Mesenchymal stem cell (in vitro differentiated cells and primary cell): Measurements from ENCODE around the gene NIM1K.
"Not testable (repeated sequence)": the region's sequence is repeated elsewhere in the genome, so short reads cannot be mapped to it uniquely, and the experiment has no call there.

ENCODE experiments used
- DNase-seq: peaks from one replicate; pipeline ENCODE4 v3.0.0-alpha.2; 2013
- H2AFZ ChIP-seq: one replicate; pipeline ENCODE4 v1.6.1; 2013; ENCODE audit warnings: low read depth, mild to moderate bottlenecking, control low read depth, inconsistent platforms, low read length, moderate library complexity
- H2AK5ac ChIP-seq: 2 replicates; pipeline ENCODE4 v1.6.1; 2013; ENCODE audit warnings: low read length, moderate library complexity, mild to moderate bottlenecking, inconsistent platforms; ENCODE audit not compliant: severe bottlenecking
- H2BK120ac ChIP-seq: one replicate; pipeline ENCODE4 v1.6.1; 2013; ENCODE audit warnings: low read depth, mild to moderate bottlenecking, inconsistent platforms, low read length, moderate library complexity
- H2BK12ac ChIP-seq, 2 experiments: one replicate each; pipeline ENCODE4 v1.6.1; 2013; ENCODE audit warnings: inconsistent platforms in 2 of 2, low read length in 2 of 2, mild to moderate bottlenecking in 2 of 2, moderate library complexity in 2 of 2, control low read depth in 1 of 2
- H2BK15ac ChIP-seq: one replicate; pipeline ENCODE4 v1.6.1; 2013; ENCODE audit warnings: mild to moderate bottlenecking, low read depth, inconsistent platforms; ENCODE audit not compliant: poor library complexity, severe bottlenecking
- H2BK5ac ChIP-seq: 2 replicates; pipeline ENCODE4 v1.6.1; 2013; ENCODE audit warnings: low read depth, mild to moderate bottlenecking, low read length, control low read depth, inconsistent platforms; ENCODE audit not compliant: poor library complexity, severe bottlenecking
- H3K14ac ChIP-seq, 2 experiments: one replicate each; pipeline ENCODE4 v1.6.1; 2013; ENCODE audit warnings: inconsistent platforms in 2 of 2, low read length in 2 of 2, control low read depth in 1 of 2, mild to moderate bottlenecking in 1 of 2, moderate library complexity in 1 of 2
- H3K18ac ChIP-seq, 2 experiments: one replicate each; pipeline ENCODE4 v1.6.1; 2013; ENCODE audit warnings: inconsistent platforms in 2 of 2, low read length in 2 of 2, control low read depth in 1 of 2, low read depth in 1 of 2, mild to moderate bottlenecking in 1 of 2
- H3K23ac ChIP-seq, 2 experiments: one replicate each; pipeline ENCODE4 v1.6.1; 2013; ENCODE audit warnings: inconsistent platforms in 2 of 2, low read length in 2 of 2, mild to moderate bottlenecking in 2 of 2, moderate library complexity in 2 of 2, control low read depth in 1 of 2
- H3K27ac ChIP-seq: 2 replicates; pipeline ENCODE4 v1.5.1; 2013; ENCODE audit warnings: mild to moderate bottlenecking, moderate library complexity, low read length, control low read depth, inconsistent platforms; ENCODE audit not compliant: poor library complexity, severe bottlenecking
- H3K27me3 ChIP-seq, 2 experiments: 2 replicates each; pipeline versions ENCODE4 v1.6.1 to v1.7.0; 2013; ENCODE audit warnings: low read length in 2 of 2, mild to moderate bottlenecking in 2 of 2, moderate library complexity in 2 of 2, control low read depth in 1 of 2, inconsistent platforms in 1 of 2; ENCODE audit not compliant: control insufficient read depth in 1 of 2, insufficient read depth in 1 of 2
- H3K36me3 ChIP-seq, 2 experiments: 2 replicates each; pipeline versions ENCODE4 v1.6.1 to v1.7.0; 2013; ENCODE audit warnings: low read length in 2 of 2, control low read depth in 1 of 2, inconsistent platforms in 1 of 2, low read depth in 1 of 2, mild to moderate bottlenecking in 1 of 2; ENCODE audit not compliant: insufficient read depth in 2 of 2, control insufficient read depth in 1 of 2
- H3K4ac ChIP-seq, 2 experiments: one replicate each; pipeline ENCODE4 v1.6.1; 2013; ENCODE audit warnings: inconsistent platforms in 2 of 2, low read length in 2 of 2, mild to moderate bottlenecking in 2 of 2, moderate library complexity in 2 of 2, control low read depth in 1 of 2, low read depth in 1 of 2
- H3K4me1 ChIP-seq: 2 replicates; pipeline ENCODE4 v1.6.1; 2013; ENCODE audit warnings: low read depth, low read length, control low read depth; ENCODE audit not compliant: control insufficient read depth, insufficient read depth
- H3K4me2 ChIP-seq: 2 replicates; pipeline ENCODE4 v1.6.1; 2013; ENCODE audit warnings: low read length, mild to moderate bottlenecking, inconsistent platforms; ENCODE audit not compliant: poor library complexity, severe bottlenecking
- H3K4me3 ChIP-seq, 2 experiments: 2 replicates each; pipeline versions ENCODE4 v1.5.1 to v1.7.0; 2013; ENCODE audit warnings: low read length in 2 of 2, mild to moderate bottlenecking in 2 of 2, control low read depth in 1 of 2, low read depth in 1 of 2; ENCODE audit not compliant: insufficient read depth in 1 of 2
- H3K79me1 ChIP-seq: replicated peaks from 2 replicates; pipeline ENCODE4 v1.6.1; 2013; ENCODE audit warnings: mild to moderate bottlenecking, control low read depth, low read length, inconsistent platforms; ENCODE audit not compliant: poor library complexity, severe bottlenecking
- H3K9ac ChIP-seq: 2 replicates; pipeline ENCODE4 v1.7.0; 2013; ENCODE audit warnings: mild to moderate bottlenecking, low read length, moderate library complexity
- H3K9me3 ChIP-seq: 2 replicates; pipeline ENCODE4 v1.7.0; 2013; ENCODE audit warnings: mild to moderate bottlenecking, low read length; ENCODE audit not compliant: control insufficient read depth
- H4K8ac ChIP-seq: one replicate; pipeline ENCODE4 v1.6.1; 2013; ENCODE audit warnings: inconsistent platforms, mild to moderate bottlenecking, low read length, moderate library complexity
- H4K91ac ChIP-seq: one replicate; pipeline ENCODE4 v1.6.1; 2013; ENCODE audit warnings: mild to moderate bottlenecking, low read length, inconsistent platforms
- WGBS: methylation state at CpG from one replicate; pipeline ENCODE4 v1.1.7; 2013; ENCODE audit warnings: mixed read lengths; 5-methylcytosine and 5-hydroxymethylcytosine counted together

NIM1K gene

GRCh38 chr5:43179836-43180235 lies 12.2 kb upstream of the NIM1K start:
- no peak for DNase-seq

GRCh38 chr5:43182421-43182820 lies 9.6 kb upstream of the NIM1K start:
- WGBS: over 99% methylated on average over 10 of the region's 10 CpGs
- H3K36me3 ChIP-seq: peaks cover 0 to 10% of the 10 kb centered on the region in 2 experiments
- no peak overlapping the region for H3K23ac ChIP-seq
- no peak overlapping the region for H3K4me2 ChIP-seq
- H3K9ac ChIP-seq: no peak overlapping the region
- H3K4me3 ChIP-seq: no peak overlapping the region
- no peak overlapping the region for H2AFZ ChIP-seq
- H3K9me3 ChIP-seq: no peaks in the 10 kb centered on the region
- H3K14ac ChIP-seq: no peak overlapping the region
- no peak overlapping the region for H3K4ac ChIP-seq
- peaks cover 2% of the 10 kb centered on the region for H3K79me1 ChIP-seq
- H3K27me3 ChIP-seq: no peaks in the 10 kb centered on the region
- H4K8ac ChIP-seq: no peak overlapping the region
- no peak overlapping the region for H2BK5ac ChIP-seq
- no peak overlapping the region for H3K27ac ChIP-seq
- no peaks in the 10 kb centered on the region for H3K4me1 ChIP-seq
- H2BK120ac ChIP-seq: no peak overlapping the region
- no peak overlapping the region for H2AK5ac ChIP-seq
- no peak overlapping the region for H4K91ac ChIP-seq
- no peak overlapping the region for H2BK15ac ChIP-seq
- DNase-seq: no peak
- H2BK12ac ChIP-seq: no peak overlapping the region
- H3K18ac ChIP-seq: no peak overlapping the region

More at GRCh38 chr5:43179836-43180235, 12.2 kb upstream of the NIM1K start:
- Histone ChIP-seq H3K27me3 (no peaks in the 10 kb centered on the region), H4K91ac (no peak overlapping the region), H3K79me1 (peaks cover 2% of the 10 kb centered on the region), H3K18ac (no peak overlapping the region), H2BK5ac (no peak overlapping the region), H3K9me3 (no peaks in the 10 kb centered on the region), H3K9ac (no peak overlapping the region), H3K36me3 (peaks cover under 1 to 26% of the 10 kb centered on the region in 2 experiments), H2BK120ac (no peak overlapping the region), H3K23ac (no peak overlapping the region), H2BK12ac (no peak overlapping the region), H2BK15ac (no peak overlapping the region), H3K14ac (no peak overlapping the region), H2AFZ (no peak overlapping the region), H3K4me1 (no peaks in the 10 kb centered on the region), H3K4me2 (no peak overlapping the region), H4K8ac (no peak overlapping the region), H3K4me3 (no peak overlapping the region), H3K27ac (no peak overlapping the region), H2AK5ac (no peak overlapping the region), H3K4ac (no peak overlapping the region)
- 99% methylated on average over 6 of the region's 7 CpGs for WGBS

- H3K4ac ChIP-seq, H2BK120ac ChIP-seq, H4K8ac ChIP-seq, H2BK5ac ChIP-seq, H2AK5ac ChIP-seq, H3K9ac ChIP-seq, H3K79me1 ChIP-seq, H3K4me1 ChIP-seq, H3K27me3 ChIP-seq, H3K4me2 ChIP-seq, H3K23ac ChIP-seq, H4K91ac ChIP-seq, H2AFZ ChIP-seq, H2BK15ac ChIP-seq, H3K27ac ChIP-seq, H3K9me3 ChIP-seq, DNase-seq, H2BK12ac ChIP-seq, H3K4me3 ChIP-seq, H3K36me3 ChIP-seq, H3K14ac ChIP-seq, H3K18ac ChIP-seq: not testable (repeated sequence)
- WGBS: 99% methylated on average over 11 of the region's 11 CpGs
Measured at GRCh38 chr5:43183101-43183500, 8.9 kb upstream of the NIM1K start.

GRCh38 chr5:43190755-43191603 lies 1.0 kb upstream of the NIM1K start:
- Histone ChIP-seq H2BK12ac (no peak overlapping the region), H3K9me3 (no peaks in the 10 kb centered on the region), H4K8ac (no peak overlapping the region), H2BK120ac (no peak overlapping the region), H3K14ac (no peak overlapping the region), H3K27ac (no peak overlapping the region), H4K91ac (no peak overlapping the region), H3K4ac (no peak overlapping the region), H3K27me3 (no peaks in the 10 kb centered on the region), H2BK5ac (no peak overlapping the region), H3K23ac (no peak overlapping the region), H3K9ac (no peak overlapping the region), H2AK5ac (no peak overlapping the region), H2AFZ (no peak overlapping the region), H3K4me2 (no peak overlapping the region), H3K36me3 (no peaks in the 10 kb centered on the region), H3K4me3 (peak overlapping the region in 1 of 2 experiments; percentile 84), H2BK15ac (no peak overlapping the region), H3K4me1 (peaks cover 21% of the 10 kb centered on the region), H3K79me1 (no peaks in the 10 kb centered on the region), H3K18ac (no peak overlapping the region)
- WGBS: 40% methylated on average over 9 of the region's 10 CpGs
- peak; percentile 61 for DNase-seq
